HEK293T (cell line): ENCODE data around the gene MCM7.

Experiments
- ARNT ChIP-seq: fragments of 450-650 bp; IDR thresholded peaks from 2 replicates; pipeline ENCODE4 v1.6.1; 2017; ENCODE audit warnings: mild to moderate bottlenecking
- BHLHE40 ChIP-seq: fragments of 450-650 bp; IDR thresholded peaks from 2 replicates; pipeline ENCODE4 v1.6.1; 2016; ENCODE audit warnings: mild to moderate bottlenecking, moderate library complexity, borderline replicate concordance
- CTBP1 ChIP-seq: fragments of 450-650 bp; IDR thresholded peaks from 2 replicates; pipeline ENCODE4 v1.6.1; 2016; ENCODE audit warnings: borderline replicate concordance
- ELF4 ChIP-seq: fragments of 450-650 bp; IDR thresholded peaks from 2 replicates; pipeline ENCODE4 v1.6.1; 2017; ENCODE audit warnings: antibody characterized with exemption
- FOXA1 ChIP-seq: fragments of 450-650 bp; IDR thresholded peaks from 2 replicates; pipeline ENCODE4 v1.6.1; 2016; ENCODE audit warnings: mild to moderate bottlenecking
- FOXK2 ChIP-seq: fragments of 450-650 bp; IDR thresholded peaks from 2 replicates; pipeline ENCODE4 v1.6.1; 2016; ENCODE audit warnings: mild to moderate bottlenecking
- FOXM1 ChIP-seq: fragments of 450-650 bp; IDR thresholded peaks from 2 replicates; pipeline ENCODE4 v1.6.1; 2017; ENCODE audit warnings: mild to moderate bottlenecking, borderline replicate concordance
- HDGF ChIP-seq: fragments of 450-650 bp; IDR thresholded peaks from 2 replicates; pipeline ENCODE4 v1.6.1; 2017; ENCODE audit warnings: antibody characterized with exemption, borderline replicate concordance
- L3MBTL2 ChIP-seq: fragments of 450-650 bp; conservative IDR thresholded peaks from 2 replicates; pipeline ENCODE4 v1.6.1; 2016; ENCODE audit warnings: mild to moderate bottlenecking
- NFRKB ChIP-seq: fragments of 450-650 bp; IDR thresholded peaks from 2 replicates; pipeline ENCODE4 v1.6.1; 2016; ENCODE audit warnings: mild to moderate bottlenecking, moderate library complexity
- SP1 ChIP-seq: fragments of 450-650 bp; IDR thresholded peaks from 2 replicates; pipeline ENCODE4 v1.6.1; 2017
- TARDBP ChIP-seq: fragments of 450-650 bp; IDR thresholded peaks from 2 replicates; pipeline ENCODE4 v1.6.1; 2016

GRCh38 chr7:100115026-100115425, 13.8 kb upstream of the MCM7 start:
- TF ChIP-seq FOXM1, result no peak
- TF ChIP-seq L3MBTL2, result no peak
- no peak for TF ChIP-seq FOXK2
- no peak for TF ChIP-seq SP1
- no peak for TF ChIP-seq HDGF
- no peak for TF ChIP-seq FOXA1
- TF ChIP-seq CTBP1, result no peak
- TF ChIP-seq TARDBP, result no peak
- no peak for TF ChIP-seq NFRKB
- TF ChIP-seq ARNT, result no peak
- TF ChIP-seq ELF4, result no peak
- no peak for TF ChIP-seq BHLHE40
